WTC11 (cell line): ENCODE results near the gene UGGT2. TPM values are rescaled to one million over a fixed set of nuclear protein-coding genes. Genes with fewer than 3 reads are reported as not detected.

Experiments
- ATAC-seq: fragments of 200-7000 bp; cut with Tn5 transposase; 2 replicates; pipeline ENCODE4 v1.10.0; 2021; ENCODE audit warnings: mild to moderate bottlenecking, moderate library complexity
- CTCF ChIA-PET: fragments of 300-600 bp; sonication (Branson Sonifier 250); formaldehyde crosslinking; loops from one replicate; lab custom pipeline; 2021; ENCODE audit warnings: antibody characterized with exemption; lab: Charles Lee
- POLR2A ChIA-PET: fragments of 350-600 bp; sonication (Branson Sonifier 250); formaldehyde crosslinking; loops from one replicate; lab custom pipeline; 2021; ENCODE audit warnings: antibody characterized with exemption; lab: Charles Lee
- DNase-seq: peaks from one replicate; pipeline ENCODE4 v3.0.0; 2021; ENCODE audit warnings: low spot score
- H3K27ac Mint-ChIP-seq: 2 replicates; pipeline ENCODE4 v1.8.0; 2021; ENCODE audit warnings: mixed read lengths
- H3K27me3 Mint-ChIP-seq: 2 replicates; pipeline ENCODE4 v1.8.0; 2021; ENCODE audit warnings: low read depth, mild to moderate bottlenecking, moderate library complexity, mixed read lengths
- H3K36me3 Mint-ChIP-seq: 2 replicates; pipeline ENCODE4 v1.8.0; 2021; ENCODE audit warnings: mixed read lengths
- H3K4me1 Mint-ChIP-seq: 2 replicates; pipeline ENCODE4 v1.8.0; 2022; ENCODE audit warnings: mixed read lengths
- H3K4me3 Mint-ChIP-seq: 2 replicates; pipeline ENCODE4 v1.8.0; 2021; ENCODE audit warnings: mild to moderate bottlenecking, moderate library complexity, mixed read lengths
- H3K9me3 Mint-ChIP-seq: 2 replicates; pipeline ENCODE4 v1.8.0; 2021; ENCODE audit warnings: mixed read lengths
- AFF4 ChIP-seq: sonication (generic); formaldehyde crosslinking; IDR thresholded peaks from 2 replicates; pipeline ENCODE4 v1.8.1; 2023; ENCODE audit warnings: mild to moderate bottlenecking, missing genetic modification reagents, borderline replicate concordance
- CREB1 ChIP-seq: sonication (generic); formaldehyde crosslinking; IDR thresholded peaks from 2 replicates; pipeline ENCODE4 v1.8.0; 2023; ENCODE audit warnings: mild to moderate bottlenecking, missing genetic modification reagents
- JUN ChIP-seq: sonication (generic); formaldehyde crosslinking; IDR thresholded peaks from 2 replicates; pipeline ENCODE4 v1.8.0; 2023; ENCODE audit warnings: mild to moderate bottlenecking, missing genetic modification reagents
- MYBL2 ChIP-seq: sonication (generic); formaldehyde crosslinking; IDR thresholded peaks from 2 replicates; pipeline ENCODE4 v1.8.1; 2023; ENCODE audit warnings: mild to moderate bottlenecking, moderate library complexity, missing genetic modification reagents
- NR1H2 ChIP-seq: sonication (generic); formaldehyde crosslinking; IDR thresholded peaks from 2 replicates; pipeline ENCODE4 v1.9.0; 2021; ENCODE audit warnings: mild to moderate bottlenecking, moderate library complexity, missing genetic modification reagents
- TCF7 ChIP-seq: sonication (generic); formaldehyde crosslinking; IDR thresholded peaks from 2 replicates; pipeline ENCODE4 v1.8.0; 2022; ENCODE audit warnings: mild to moderate bottlenecking, low read depth, missing genetic modification reagents, moderate library complexity
- ZNF121 ChIP-seq: sonication (generic); formaldehyde crosslinking; IDR thresholded peaks from 2 replicates; pipeline ENCODE4 v1.8.0; 2023; ENCODE audit warnings: missing genetic modification reagents
- ZNF219 ChIP-seq: sonication (generic); formaldehyde crosslinking; IDR thresholded peaks from 2 replicates; pipeline ENCODE4 v1.8.0; 2023; ENCODE audit warnings: missing genetic modification reagents, mild to moderate bottlenecking, borderline replicate concordance
- ZNF232 ChIP-seq: sonication (generic); formaldehyde crosslinking; IDR thresholded peaks from 2 replicates; pipeline ENCODE4 v1.8.0; 2022; ENCODE audit warnings: mild to moderate bottlenecking, missing genetic modification reagents
- ZNF423 ChIP-seq: fragments of 250-450 bp; sonication (Bioruptor Pico); IDR thresholded peaks from 2 replicates; pipeline ENCODE4 v2.1.2; 2022; ENCODE audit warnings: mild to moderate bottlenecking, moderate library complexity
- ZNF425 ChIP-seq: fragments of 250-450 bp; sonication (Bioruptor Pico); conservative IDR thresholded peaks from 2 replicates; pipeline ENCODE4 v1.9.0; 2021; ENCODE audit warnings: mild to moderate bottlenecking
- total RNA-seq: library from RNA; stranded (reverse); gene quantifications from 3 replicates; pipeline ENCODE4 v1.2.3, GENCODE V29; 2021
- TF ChIP-seq, protein P1 (sequence below): fragments of 250-450 bp; sonication (Bioruptor Pico); IDR thresholded peaks from 2 replicates; pipeline ENCODE4 v1.9.0; 2021; ENCODE audit warnings: mild to moderate bottlenecking
- TF ChIP-seq, protein P2 (sequence below): sonication (generic); formaldehyde crosslinking; IDR thresholded peaks from 2 replicates; pipeline ENCODE4 v1.8.0; 2022; ENCODE audit warnings: missing genetic modification reagents

The UGGT2 gene
- total RNA-seq, 1 experiment from 2014 or later, result 31.1 TPM

DNA sequence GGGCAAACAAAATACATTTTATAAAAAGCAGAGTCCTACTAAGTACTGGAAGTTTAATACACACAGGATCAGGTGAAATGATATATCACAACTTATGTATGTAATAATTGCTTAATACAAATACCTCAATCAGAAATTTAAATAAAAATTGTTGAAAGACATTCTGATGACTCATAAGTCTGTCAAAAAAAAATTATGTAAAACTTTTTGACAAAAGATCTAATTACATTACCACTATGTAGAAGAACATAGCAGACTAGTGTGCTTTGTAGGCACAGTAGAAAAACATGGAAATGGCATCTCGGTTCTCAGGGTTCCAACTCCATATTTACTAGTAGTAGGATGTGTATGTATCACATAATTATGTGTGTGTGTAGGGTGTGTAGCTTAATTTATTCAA, 220.1 kb downstream of the UGGT2 start (continued):
- TF ChIP-seq CREB1, result no peak
- no peak for TF ChIP-seq ZNF219 (CRISPR knock-in tag)
- TF ChIP-seq, protein P1, sequence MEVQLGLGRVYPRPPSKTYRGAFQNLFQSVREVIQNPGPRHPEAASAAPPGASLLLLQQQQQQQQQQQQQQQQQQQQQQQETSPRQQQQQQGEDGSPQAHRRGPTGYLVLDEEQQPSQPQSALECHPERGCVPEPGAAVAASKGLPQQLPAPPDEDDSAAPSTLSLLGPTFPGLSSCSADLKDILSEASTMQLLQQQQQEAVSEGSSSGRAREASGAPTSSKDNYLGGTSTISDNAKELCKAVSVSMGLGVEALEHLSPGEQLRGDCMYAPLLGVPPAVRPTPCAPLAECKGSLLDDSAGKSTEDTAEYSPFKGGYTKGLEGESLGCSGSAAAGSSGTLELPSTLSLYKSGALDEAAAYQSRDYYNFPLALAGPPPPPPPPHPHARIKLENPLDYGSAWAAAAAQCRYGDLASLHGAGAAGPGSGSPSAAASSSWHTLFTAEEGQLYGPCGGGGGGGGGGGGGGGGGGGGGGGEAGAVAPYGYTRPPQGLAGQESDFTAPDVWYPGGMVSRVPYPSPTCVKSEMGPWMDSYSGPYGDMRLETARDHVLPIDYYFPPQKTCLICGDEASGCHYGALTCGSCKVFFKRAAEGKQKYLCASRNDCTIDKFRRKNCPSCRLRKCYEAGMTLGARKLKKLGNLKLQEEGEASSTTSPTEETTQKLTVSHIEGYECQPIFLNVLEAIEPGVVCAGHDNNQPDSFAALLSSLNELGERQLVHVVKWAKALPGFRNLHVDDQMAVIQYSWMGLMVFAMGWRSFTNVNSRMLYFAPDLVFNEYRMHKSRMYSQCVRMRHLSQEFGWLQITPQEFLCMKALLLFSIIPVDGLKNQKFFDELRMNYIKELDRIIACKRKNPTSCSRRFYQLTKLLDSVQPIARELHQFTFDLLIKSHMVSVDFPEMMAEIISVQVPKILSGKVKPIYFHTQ (CRISPR knock-in tag), result no peak

GRCh38 chr13:95822303-95822702, 230.9 kb downstream of the UGGT2 start:
- peaks cover 24% of the 10 kb centered on the region for H3K9me3 Mint-ChIP-seq
- no peak overlapping the region for H3K27ac Mint-ChIP-seq
- CTCF ChIA-PET, result no interaction called here
- H3K4me1 Mint-ChIP-seq, result no peaks in the 10 kb centered on the region
- TF ChIP-seq ZNF425, result no peak
- TF ChIP-seq ZNF232 (CRISPR knock-in tag), result no peak
- no peak for TF ChIP-seq ZNF121 (CRISPR knock-in tag)
- no peak for TF ChIP-seq JUN (CRISPR knock-in tag)
- TF ChIP-seq TCF7 (CRISPR knock-in tag), result no peak
- no peak for TF ChIP-seq CREB1
- TF ChIP-seq, protein P2, sequence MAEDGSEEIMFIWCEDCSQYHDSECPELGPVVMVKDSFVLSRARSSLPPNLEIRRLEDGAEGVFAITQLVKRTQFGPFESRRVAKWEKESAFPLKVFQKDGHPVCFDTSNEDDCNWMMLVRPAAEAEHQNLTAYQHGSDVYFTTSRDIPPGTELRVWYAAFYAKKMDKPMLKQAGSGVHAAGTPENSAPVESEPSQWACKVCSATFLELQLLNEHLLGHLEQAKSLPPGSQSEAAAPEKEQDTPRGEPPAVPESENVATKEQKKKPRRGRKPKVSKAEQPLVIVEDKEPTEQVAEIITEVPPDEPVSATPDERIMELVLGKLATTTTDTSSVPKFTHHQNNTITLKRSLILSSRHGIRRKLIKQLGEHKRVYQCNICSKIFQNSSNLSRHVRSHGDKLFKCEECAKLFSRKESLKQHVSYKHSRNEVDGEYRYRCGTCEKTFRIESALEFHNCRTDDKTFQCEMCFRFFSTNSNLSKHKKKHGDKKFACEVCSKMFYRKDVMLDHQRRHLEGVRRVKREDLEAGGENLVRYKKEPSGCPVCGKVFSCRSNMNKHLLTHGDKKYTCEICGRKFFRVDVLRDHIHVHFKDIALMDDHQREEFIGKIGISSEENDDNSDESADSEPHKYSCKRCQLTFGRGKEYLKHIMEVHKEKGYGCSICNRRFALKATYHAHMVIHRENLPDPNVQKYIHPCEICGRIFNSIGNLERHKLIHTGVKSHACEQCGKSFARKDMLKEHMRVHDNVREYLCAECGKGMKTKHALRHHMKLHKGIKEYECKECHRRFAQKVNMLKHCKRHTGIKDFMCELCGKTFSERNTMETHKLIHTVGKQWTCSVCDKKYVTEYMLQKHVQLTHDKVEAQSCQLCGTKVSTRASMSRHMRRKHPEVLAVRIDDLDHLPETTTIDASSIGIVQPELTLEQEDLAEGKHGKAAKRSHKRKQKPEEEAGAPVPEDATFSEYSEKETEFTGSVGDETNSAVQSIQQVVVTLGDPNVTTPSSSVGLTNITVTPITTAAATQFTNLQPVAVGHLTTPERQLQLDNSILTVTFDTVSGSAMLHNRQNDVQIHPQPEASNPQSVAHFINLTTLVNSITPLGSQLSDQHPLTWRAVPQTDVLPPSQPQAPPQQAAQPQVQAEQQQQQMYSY (CRISPR knock-in tag), result no peak
- no peak for TF ChIP-seq NR1H2
- no peak for TF ChIP-seq MYBL2 (CRISPR knock-in tag)
- TF ChIP-seq AFF4 (CRISPR knock-in tag), result no peak
- no peak for TF ChIP-seq ZNF423
- no peak for ATAC-seq
- POLR2A ChIA-PET, result no interaction called here
- DNase-seq, result no peak
- no peak overlapping the region for H3K4me3 Mint-ChIP-seq
- H3K27me3 Mint-ChIP-seq, result no peaks in the 10 kb centered on the region
- H3K36me3 Mint-ChIP-seq, result peaks cover 14% of the 10 kb centered on the region
